PC-3 (cell line): Measurements from ENCODE around the gene ETDA. TPM values are rescaled to one million over a fixed set of nuclear protein-coding genes. Genes with fewer than 3 reads are reported as not detected.
A peak's percentile ranks its signal among the peaks of the same experiment; 100 is the strongest.
"Not testable (repeated sequence)": the region's sequence is repeated elsewhere in the genome, so short reads cannot be mapped to it uniquely, and the experiment has no call there.

ENCODE experiments used
- ATAC-seq: fragments of 200-7000 bp; cut with Tn5 transposase; 2 replicates; pipeline ENCODE4 v1.9.1; 2020; ENCODE audit warnings: mild to moderate bottlenecking, moderate library complexity
- Bru-seq: library from RNA; stranded (reverse); fragments of 400-500 nt; gene quantifications from one replicate; lab custom pipeline; 2021; lab: Mats Ljungman, UMichigan
- BruChase-seq, 2 experiments: library from RNA; stranded (reverse); fragments of 400-500 nt; gene quantifications; one replicate each; lab custom pipeline; 2021; lab: Mats Ljungman, UMichigan
- BruUV-seq: library from RNA; stranded (reverse); fragments of 400-500 nt; replicated peaks from 2 replicates; lab custom pipeline; 2021; lab: Mats Ljungman, UMichigan
- CTCF ChIA-PET: fragments of 300-600 bp; sonication (Branson Sonifier 250); formaldehyde crosslinking; loops from one replicate; lab custom pipeline; 2022; ENCODE audit warnings: antibody characterized with exemption; lab: Charles Lee
- POLR2A ChIA-PET: fragments of 300-600 bp; sonication (Branson Sonifier 250); formaldehyde crosslinking; loops from one replicate; lab custom pipeline; 2022; ENCODE audit warnings: antibody characterized with exemption; ENCODE audit not compliant: unreplicated experiment; lab: Charles Lee
- DNase-seq: peaks from one replicate; pipeline ENCODE4 v3.0.0-alpha.2; 2015
- H2AFZ ChIP-seq: fragments of 300-600 bp; sonication (generic); 2 replicates; pipeline ENCODE4 v1.6.0; 2016; ENCODE audit warnings: antibody characterized with exemption, low read length
- H3F3A ChIP-seq: fragments of 300-600 bp; sonication (generic); one replicate; pipeline ENCODE4 v1.6.0; 2017; ENCODE audit warnings: antibody characterized with exemption, low read length, control low read depth, mild to moderate bottlenecking; ENCODE audit not compliant: unreplicated experiment
- H3K27ac ChIP-seq: fragments of 300-600 bp; sonication (generic); 2 replicates; pipeline ENCODE4 v1.5.1; 2016; ENCODE audit warnings: mild to moderate bottlenecking, low read length
- H3K27me3 ChIP-seq: fragments of 300-600 bp; sonication (generic); 2 replicates; pipeline ENCODE4 v1.6.1; 2016; ENCODE audit warnings: low read length, mixed read lengths
- H3K36me3 ChIP-seq: fragments of 300-600 bp; sonication (generic); 2 replicates; pipeline ENCODE4 v1.6.1; 2016; ENCODE audit warnings: low read depth, mixed run types, low read length, mixed read lengths
- H3K4me1 ChIP-seq: fragments of 300-600 bp; sonication (generic); 2 replicates; pipeline ENCODE4 v1.5.1; 2016; ENCODE audit warnings: low read length; ENCODE audit not compliant: insufficient read depth
- H3K4me2 ChIP-seq: fragments of 300-600 bp; sonication (generic); 2 replicates; pipeline ENCODE4 v1.6.0; 2016; ENCODE audit warnings: low read length
- H3K4me3 ChIP-seq: fragments of 300-600 bp; sonication (generic); 2 replicates; pipeline ENCODE4 v1.5.1; 2016; ENCODE audit warnings: mild to moderate bottlenecking, low read length, mixed read lengths
- H3K79me2 ChIP-seq: fragments of 300-600 bp; sonication (generic); 2 replicates; pipeline ENCODE4 v1.6.1; 2017; ENCODE audit warnings: low read length, mixed read lengths
- H3K9ac ChIP-seq: fragments of 300-600 bp; sonication (generic); 2 replicates; pipeline ENCODE4 v1.6.0; 2016; ENCODE audit warnings: mild to moderate bottlenecking, low read length
- H3K9me2 ChIP-seq: fragments of 300-600 bp; sonication (generic); replicated peaks from 2 replicates; pipeline ENCODE4 v1.6.1; 2016; ENCODE audit warnings: mixed run types, low read length, mixed read lengths
- H3K9me3 ChIP-seq: fragments of 300-600 bp; sonication (generic); 2 replicates; pipeline ENCODE4 v1.6.1; 2016; ENCODE audit warnings: low read length, mixed read lengths
- H4K20me1 ChIP-seq: fragments of 300-600 bp; sonication (generic); 2 replicates; pipeline ENCODE4 v1.6.1; 2016; ENCODE audit warnings: low read length, mixed read lengths
- EZH2 ChIP-seq: fragments of 300-600 bp; sonication (generic); IDR thresholded peaks from one replicate; pipeline ENCODE4 v1.6.1; 2017; ENCODE audit warnings: antibody characterized with exemption, mild to moderate bottlenecking, low read length; ENCODE audit not compliant: unreplicated experiment
- EZH2phosphoT487 ChIP-seq: fragments of 300-600 bp; sonication (generic); IDR thresholded peaks from 2 replicates; pipeline ENCODE4 v1.6.1; 2018; ENCODE audit warnings: mild to moderate bottlenecking, antibody characterized with exemption, low read length, borderline replicate concordance
- intact Hi-C: fragments of 100-400 bp; cut with micrococcal nuclease; formaldehyde crosslinking; loops from 2 replicates; pipeline ENCODE4 v1.9.0; 2023
- long read RNA-seq: library from polyadenylated mRNA; unstranded; transcript quantifications from one replicate; pipeline ENCODE4 v2.0.0, GENCODE V29; 2021; ENCODE audit not compliant: unreplicated experiment
- total RNA-seq: library from RNA; depleted of rRNA; stranded (reverse); fragments of >200 nt; gene quantifications from 2 replicates; pipeline ENCODE4 v1.2.3, GENCODE V29; 2014; rRNA removed
- TF ChIP-seq, protein P1 (sequence below): fragments of 300-600 bp; sonication (generic); conservative IDR thresholded peaks from 2 replicates; pipeline ENCODE4 v1.5.1; 2017; ENCODE audit warnings: antibody characterized with exemption, low read depth, mild to moderate bottlenecking, low read length

ETDA gene
- not detected in 2 replicates for total RNA-seq
- Bru-seq, nascent RNA = not detected
- not detected for BruChase-seq, experiment 1, labeled RNA remaining after a 6-hour chase
- not detected for BruChase-seq, experiment 2, labeled RNA remaining after a 2-hour chase
- long read RNA-seq = 0 reads

DNA sequence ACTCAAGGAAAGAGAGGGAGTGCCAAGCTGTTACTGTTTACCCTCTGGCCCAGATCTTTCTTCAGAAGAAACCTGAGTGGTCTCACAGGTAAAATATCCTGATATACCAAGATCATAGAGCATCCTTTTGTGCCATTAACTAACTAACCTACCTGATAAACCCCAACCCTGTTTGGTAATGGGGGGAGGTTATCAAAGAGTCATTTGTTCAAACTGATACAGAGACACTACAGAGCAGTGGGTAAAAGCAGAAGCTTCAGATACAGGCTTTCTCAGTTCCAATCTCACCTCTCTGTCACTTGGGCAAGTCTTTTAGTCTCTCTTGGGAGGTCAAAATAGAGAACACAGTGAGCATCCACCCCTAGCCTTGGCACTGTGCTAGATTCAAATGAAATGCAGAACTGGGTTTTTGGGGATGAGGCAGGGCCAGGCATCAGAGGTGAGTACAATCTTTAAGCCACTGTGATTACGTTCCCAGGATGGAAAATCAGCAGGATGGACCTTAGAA is at the start of gene ETDA:
Gene ETDA, plus strand, starts transcription at position 51 of the 508 bp plus-strand sequence. CDS start 1,216 bp downstream, outside the sequence.
- CTCF ChIA-PET, H3K4me3 ChIP-seq, DNase-seq, H4K20me1 ChIP-seq, ATAC-seq, H3K4me2 ChIP-seq, H3K27ac ChIP-seq, H3K4me1 ChIP-seq, H3K9me2 ChIP-seq, H3F3A ChIP-seq, H2AFZ ChIP-seq, H3K9ac ChIP-seq, H3K36me3 ChIP-seq, POLR2A ChIA-PET, intact Hi-C loops, H3K27me3 ChIP-seq, H3K9me3 ChIP-seq, H3K79me2 ChIP-seq, BruUV-seq: not testable (repeated sequence)

DNA sequence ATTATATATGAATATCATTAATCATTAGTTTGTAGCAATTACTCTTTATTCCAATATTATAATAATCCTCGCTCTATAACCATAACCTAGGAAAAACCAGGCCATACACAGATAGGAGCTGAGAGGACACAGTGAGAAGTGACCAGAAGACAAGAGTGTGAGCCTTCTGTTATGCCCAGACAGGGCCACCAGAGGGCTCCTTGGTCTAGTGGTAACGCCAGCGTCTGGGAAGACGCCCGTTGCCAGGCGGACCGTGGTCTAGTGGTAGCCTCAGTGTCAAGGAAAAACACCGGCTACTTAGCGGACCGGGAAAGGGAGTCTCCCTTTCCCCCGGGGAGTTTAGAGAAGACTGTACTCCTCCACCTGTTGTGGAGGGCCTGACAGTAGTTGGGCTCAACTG is 45.4 kb upstream of the ETDA start:
- TF ChIP-seq, protein P1, sequence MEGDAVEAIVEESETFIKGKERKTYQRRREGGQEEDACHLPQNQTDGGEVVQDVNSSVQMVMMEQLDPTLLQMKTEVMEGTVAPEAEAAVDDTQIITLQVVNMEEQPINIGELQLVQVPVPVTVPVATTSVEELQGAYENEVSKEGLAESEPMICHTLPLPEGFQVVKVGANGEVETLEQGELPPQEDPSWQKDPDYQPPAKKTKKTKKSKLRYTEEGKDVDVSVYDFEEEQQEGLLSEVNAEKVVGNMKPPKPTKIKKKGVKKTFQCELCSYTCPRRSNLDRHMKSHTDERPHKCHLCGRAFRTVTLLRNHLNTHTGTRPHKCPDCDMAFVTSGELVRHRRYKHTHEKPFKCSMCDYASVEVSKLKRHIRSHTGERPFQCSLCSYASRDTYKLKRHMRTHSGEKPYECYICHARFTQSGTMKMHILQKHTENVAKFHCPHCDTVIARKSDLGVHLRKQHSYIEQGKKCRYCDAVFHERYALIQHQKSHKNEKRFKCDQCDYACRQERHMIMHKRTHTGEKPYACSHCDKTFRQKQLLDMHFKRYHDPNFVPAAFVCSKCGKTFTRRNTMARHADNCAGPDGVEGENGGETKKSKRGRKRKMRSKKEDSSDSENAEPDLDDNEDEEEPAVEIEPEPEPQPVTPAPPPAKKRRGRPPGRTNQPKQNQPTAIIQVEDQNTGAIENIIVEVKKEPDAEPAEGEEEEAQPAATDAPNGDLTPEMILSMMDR = peak; percentile 33; the same call in 1 of the 2 replicates
- H3K27ac ChIP-seq, H3K4me1 ChIP-seq, H3K4me3 ChIP-seq, H3K9me3 ChIP-seq, intact Hi-C loops, H3K9ac ChIP-seq, H3K36me3 ChIP-seq, BruUV-seq, H4K20me1 ChIP-seq, H3K79me2 ChIP-seq, H3F3A ChIP-seq, H2AFZ ChIP-seq, H3K4me2 ChIP-seq, POLR2A ChIA-PET, H3K9me2 ChIP-seq, DNase-seq, ATAC-seq: not testable (repeated sequence)
- H3K27me3 ChIP-seq = peaks cover 37% of the 10 kb centered on the region
- CTCF ChIA-PET = interaction anchor here (0.6 kb wide), 1 partner anchor 1283 kb away, joined by 3 read pairs; no protein-coding TSS in a partner anchor

DNA sequence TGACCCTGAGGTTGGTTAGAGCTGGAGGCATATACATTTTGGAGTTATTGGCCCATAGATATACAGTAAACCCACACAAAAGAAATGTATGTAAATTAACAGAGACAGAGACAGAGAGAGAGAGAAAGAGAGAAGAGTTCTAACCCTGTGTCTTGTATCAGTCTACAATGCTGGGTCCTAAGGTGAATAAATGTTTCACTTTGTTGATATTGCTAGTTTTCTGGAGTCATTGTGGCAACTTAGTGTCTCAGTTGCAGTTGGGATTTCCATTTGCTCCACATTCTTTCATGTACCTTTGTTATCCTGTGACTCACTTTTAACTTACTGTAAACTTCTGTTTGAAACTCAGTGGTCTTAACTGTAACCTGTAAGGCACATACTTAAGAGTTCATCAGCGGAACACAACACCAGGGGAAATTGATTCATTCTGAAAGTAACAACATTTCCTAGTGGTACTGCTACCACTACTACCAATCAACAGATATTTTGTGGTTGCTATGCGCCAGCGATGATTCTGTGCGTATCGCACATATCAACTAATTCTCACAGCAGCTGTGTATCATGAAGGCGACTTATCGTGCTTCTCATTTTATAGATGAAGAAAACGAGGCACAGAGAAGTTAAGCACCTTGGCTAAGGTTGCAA is 38.5 kb upstream of the ETDA start:
- no peak for ATAC-seq
- Histone ChIP-seq H3K4me3 (no peak overlapping the region), H3K36me3 (no peaks in the 10 kb centered on the region), H3K9me3 (no peaks in the 10 kb centered on the region), H3K27me3 (peaks cover 30% of the 10 kb centered on the region), H3K27ac (no peak overlapping the region), H3K4me1 (no peaks in the 10 kb centered on the region), H3K79me2 (no peaks in the 10 kb centered on the region), H3K4me2 (no peak overlapping the region), H2AFZ (no peak overlapping the region), H3K9me2 (no peaks in the 10 kb centered on the region), H4K20me1 (no peaks in the 10 kb centered on the region), H3F3A (no peaks in the 10 kb centered on the region), H3K9ac (no peak overlapping the region)
- BruUV-seq = no TSS peak
- ChIA-PET CTCF (no interaction called here), POLR2A (no interaction called here)
- TF ChIP-seq EZH2phosphoT487 = no peak
- no peak for TF ChIP-seq EZH2
- TF ChIP-seq, protein P1 = no peak
- intact Hi-C loops = no loop called here
- no peak for DNase-seq

DNA sequence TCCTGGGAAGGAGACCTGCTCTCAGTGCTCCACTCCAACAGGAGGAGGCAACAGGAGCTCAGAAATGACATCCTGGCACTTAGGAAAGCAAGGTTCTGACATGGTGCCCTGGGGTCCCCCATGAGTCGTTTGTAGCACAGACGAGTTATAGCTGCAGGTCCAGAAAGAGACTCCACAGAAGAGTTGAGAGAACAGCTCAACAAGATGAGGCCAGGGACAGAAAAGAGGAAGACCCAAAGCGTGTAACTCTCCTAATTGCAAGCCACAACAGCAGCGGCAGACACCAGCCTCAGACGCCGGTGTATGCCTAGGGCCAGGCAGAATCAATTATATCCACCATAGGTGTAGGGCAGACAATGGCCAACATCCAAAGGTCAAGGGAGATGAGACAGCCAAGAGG is 5.9 kb upstream of the ETDA start:
- H2AFZ ChIP-seq, H3K27me3 ChIP-seq, intact Hi-C loops, H3K4me1 ChIP-seq, CTCF ChIA-PET, H3K9ac ChIP-seq, H3K9me3 ChIP-seq, H3K27ac ChIP-seq, H3F3A ChIP-seq, H3K79me2 ChIP-seq, H4K20me1 ChIP-seq, BruUV-seq, H3K36me3 ChIP-seq, H3K4me3 ChIP-seq, DNase-seq, H3K4me2 ChIP-seq, POLR2A ChIA-PET, H3K9me2 ChIP-seq, ATAC-seq: not testable (repeated sequence)

DNA sequence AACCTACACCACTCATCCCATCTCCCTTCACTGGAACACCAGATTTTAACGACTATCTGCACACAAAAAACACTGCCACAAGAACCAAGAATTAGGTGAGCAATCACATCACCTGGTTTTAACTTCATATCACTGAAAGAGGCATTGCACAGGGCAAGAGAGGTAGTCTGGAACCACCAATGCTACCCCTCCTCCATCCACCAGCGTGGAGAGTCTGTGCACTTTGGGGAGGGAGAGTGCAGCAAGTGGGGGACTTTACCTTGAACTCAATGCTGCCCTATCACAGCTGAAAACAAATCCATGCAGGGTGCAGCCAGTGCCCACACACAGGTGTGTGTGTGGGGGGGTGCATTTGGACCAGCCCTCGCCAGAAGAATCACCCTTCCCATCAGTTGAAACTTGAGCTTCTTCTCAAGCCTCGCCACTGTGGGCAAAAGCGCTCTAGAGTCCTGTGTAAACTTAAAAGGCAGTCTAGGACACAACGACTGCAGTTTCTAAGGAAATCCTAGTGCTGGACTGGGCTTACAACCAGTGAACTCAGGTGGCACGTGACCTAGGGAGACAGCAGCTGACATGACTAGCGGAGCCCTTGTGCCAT is 4.3 kb downstream of the ETDA start:
- H3F3A ChIP-seq, POLR2A ChIA-PET, ATAC-seq, H3K4me1 ChIP-seq, H4K20me1 ChIP-seq, H2AFZ ChIP-seq, H3K9ac ChIP-seq, H3K27me3 ChIP-seq, H3K36me3 ChIP-seq, intact Hi-C loops, CTCF ChIA-PET, H3K27ac ChIP-seq, H3K4me2 ChIP-seq, DNase-seq, H3K9me2 ChIP-seq, H3K9me3 ChIP-seq, H3K79me2 ChIP-seq, BruUV-seq, H3K4me3 ChIP-seq: not testable (repeated sequence)
